AG10803 (cell line): ENCODE results near the gene OR4A5.
"Not testable (repeated sequence)": the region's sequence is repeated elsewhere in the genome, so short reads cannot be mapped to it uniquely, and the experiment has no call there.

ENCODE experiments used
- DNase-seq: peaks from one replicate; pipeline ENCODE4 v3.0.0; 2010; ENCODE audit warnings: low read depth
- H3K4me3 ChIP-seq: 2 replicates; pipeline ENCODE4 v1.5.1; 2011; ENCODE audit warnings: mild to moderate bottlenecking, low read length, control low read depth

The OR4A5 gene

DNA sequence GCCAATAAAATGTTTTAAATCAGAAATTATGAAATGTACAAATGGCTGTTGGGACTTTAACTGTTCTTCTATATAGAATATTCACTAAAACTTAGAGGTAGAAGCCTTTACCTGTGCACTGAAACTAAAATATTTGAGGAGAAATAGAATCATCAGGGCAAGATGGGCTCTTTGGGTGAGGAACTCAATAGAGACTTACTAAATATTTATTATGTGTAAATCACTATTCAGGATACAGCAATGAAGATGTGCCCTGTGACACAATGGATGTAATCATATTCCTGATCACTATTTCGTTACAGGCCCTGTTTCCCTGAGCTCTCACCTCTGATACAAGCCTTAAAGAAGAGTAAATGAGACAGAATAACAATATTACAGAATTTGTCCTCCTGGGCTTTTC lies at the start of gene OR4A5:
Gene OR4A5 (plus strand): TSS at position 301 of the 400 bp plus-strand sequence. CDS start 53 bp downstream, at position 354.
- not testable (repeated sequence) for H3K4me3 ChIP-seq, DNase-seq

DNA sequence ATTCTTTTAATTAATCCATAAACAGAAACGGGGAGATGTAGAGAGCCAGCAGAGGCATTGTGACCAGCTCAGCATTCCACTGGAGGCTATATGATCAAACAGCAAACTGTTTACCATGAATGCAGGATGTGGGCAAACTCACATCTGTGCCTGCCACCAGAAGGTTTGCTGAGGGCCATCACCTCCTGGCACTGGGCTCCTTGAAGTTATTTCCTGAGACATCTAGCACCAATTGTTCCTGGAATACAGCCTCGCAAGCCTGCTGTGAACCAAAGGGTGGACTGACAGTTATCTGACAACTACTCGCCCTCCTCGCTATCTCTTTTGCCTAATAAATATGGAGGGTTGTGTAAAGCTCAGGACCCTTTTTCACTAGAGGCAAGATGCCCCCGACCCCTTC lies 13.5 kb downstream of the OR4A5 start:
- not testable (repeated sequence) for DNase-seq, H3K4me3 ChIP-seq
